ENCODE measurements around the gene UPP2.

Gene UPP2

GRCh38 chr2:158101384-158101926 lies at the start of gene UPP2:
Gene UPP2 (plus strand): TSS chr2:158101876. CDS start chr2:158102064, 188 bp downstream.
- no peak for DNase-seq

DNA sequence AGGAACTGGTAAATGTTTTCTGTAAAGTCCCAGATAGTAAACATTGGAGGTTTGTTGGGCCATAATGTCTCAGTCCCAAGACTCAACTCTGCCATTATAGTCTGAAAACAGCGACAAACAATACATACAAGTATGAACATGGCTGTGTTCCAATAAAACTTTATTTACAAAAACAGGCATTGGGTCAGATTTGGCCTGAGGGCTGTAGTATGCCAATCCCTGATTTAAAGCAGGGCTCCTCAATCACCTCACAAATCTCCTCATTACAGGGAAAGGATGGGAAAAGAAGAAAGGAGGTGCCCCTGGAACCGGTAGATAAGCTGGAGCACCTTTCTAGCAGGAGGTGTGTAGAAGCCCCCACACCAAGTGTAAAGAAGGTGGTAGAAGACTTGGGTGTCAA lies 48.9 kb upstream of the UPP2 start:
- no peak for DNase-seq

- DNase-seq, result no peak
Observed at GRCh38 chr2:158056875-158057274, 44.8 kb upstream of the UPP2 start.

DNA sequence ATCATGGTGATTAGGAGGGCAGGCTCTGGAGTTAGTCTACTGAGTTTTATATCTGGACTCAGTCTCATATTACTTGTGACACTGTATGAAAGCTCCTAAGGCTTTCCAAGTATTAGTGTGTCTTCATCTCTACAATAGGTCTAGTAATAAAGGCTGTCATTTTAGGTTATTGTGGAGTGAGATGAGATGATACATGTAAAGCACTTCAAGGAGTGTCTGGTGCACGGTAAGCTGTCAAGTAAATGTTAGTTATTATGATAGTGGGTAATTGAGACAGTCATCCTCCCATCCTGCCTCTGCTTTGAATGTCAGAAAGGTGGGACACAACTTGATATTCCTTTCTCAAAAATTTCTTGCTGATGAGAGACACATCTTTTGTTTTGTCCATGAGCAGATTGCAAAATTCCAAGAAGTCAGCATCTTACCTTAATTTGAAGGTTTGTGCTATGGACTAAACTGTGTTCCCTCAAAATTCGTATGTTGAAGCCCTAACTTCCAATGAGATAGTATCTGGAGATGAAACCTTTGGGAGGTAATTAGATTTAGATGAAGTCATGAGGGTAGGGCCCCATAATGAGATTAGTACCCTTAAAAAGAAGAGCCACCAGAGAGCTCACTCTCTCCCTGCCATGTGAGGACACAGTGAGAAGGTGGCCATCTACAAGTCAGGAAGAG lies 41.4 kb upstream of the UPP2 start:
- DNase-seq, result no peak

DNA sequence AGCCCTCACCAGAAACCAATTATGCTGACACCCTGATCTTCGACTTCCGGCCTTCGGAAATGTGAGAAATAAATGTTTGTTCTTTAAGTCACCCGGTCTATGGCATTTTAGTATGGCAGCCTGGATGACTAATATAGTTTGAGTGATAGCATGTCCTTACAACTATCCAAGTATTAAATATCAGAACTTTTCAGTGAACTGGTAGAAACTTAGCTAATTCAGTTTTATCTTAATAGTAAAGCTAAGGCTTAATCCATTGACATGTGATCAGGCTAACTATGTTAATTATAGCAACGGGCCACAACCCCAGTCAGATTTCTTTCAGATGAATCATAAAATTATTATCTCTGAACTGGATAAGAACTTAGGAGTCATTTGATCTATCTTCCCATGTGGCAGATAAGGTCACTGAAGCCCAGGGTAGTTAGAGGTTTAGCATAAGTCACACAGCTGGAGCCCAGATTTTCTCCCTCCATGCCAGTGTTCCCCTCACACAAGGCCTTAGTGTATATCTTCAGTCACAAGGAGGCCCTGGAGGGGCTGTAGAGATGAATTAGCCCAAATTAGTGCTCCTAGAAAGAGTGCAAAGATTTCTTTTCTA lies 40.7 kb upstream of the UPP2 start:
- DNase-seq, result no peak

GRCh38 chr2:158061763-158062162 lies 39.9 kb upstream of the UPP2 start:
- no peak for DNase-seq

GRCh38 chr2:158066046-158066713 lies 35.5 kb upstream of the UPP2 start:
- no peak for DNase-seq

DNA sequence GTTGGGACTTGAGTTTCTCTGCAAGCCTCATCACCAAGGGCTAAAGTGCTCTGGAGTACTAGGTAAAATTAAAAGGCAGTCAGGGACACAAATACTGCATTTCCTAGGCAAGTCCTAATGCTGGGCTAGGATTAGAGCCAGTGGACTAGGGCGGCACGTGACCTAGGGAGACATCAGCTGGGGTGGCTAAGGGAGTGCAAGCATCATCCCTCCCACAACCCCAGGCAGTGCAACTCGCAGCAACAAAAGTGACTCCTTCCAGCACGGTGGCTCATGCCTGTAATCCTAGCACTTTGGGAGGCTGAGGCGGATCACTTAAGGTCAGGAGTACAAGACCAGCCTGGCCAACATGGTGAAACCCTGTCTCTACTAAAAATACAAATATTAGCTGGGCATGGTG lies 30.7 kb upstream of the UPP2 start:
- no peak for DNase-seq

GRCh38 chr2:158072361-158072760 lies 29.3 kb upstream of the UPP2 start:
- no peak for DNase-seq

GRCh38 chr2:158079672-158080071 lies 22.0 kb upstream of the UPP2 start:
- no peak for DNase-seq

- no peak for DNase-seq
Observed at GRCh38 chr2:158088093-158088492, 13.6 kb upstream of the UPP2 start.

- DNase-seq, result no peak
Observed at GRCh38 chr2:158089322-158089721, 12.4 kb upstream of the UPP2 start.

- no peak for DNase-seq
Observed at GRCh38 chr2:158091647-158092046, 10.0 kb upstream of the UPP2 start.

GRCh38 chr2:158094487-158095092 lies 7.1 kb upstream of the UPP2 start:
- DNase-seq, result no peak

- no peak for DNase-seq
Observed at GRCh38 chr2:158095269-158095668, 6.4 kb upstream of the UPP2 start.

DNA sequence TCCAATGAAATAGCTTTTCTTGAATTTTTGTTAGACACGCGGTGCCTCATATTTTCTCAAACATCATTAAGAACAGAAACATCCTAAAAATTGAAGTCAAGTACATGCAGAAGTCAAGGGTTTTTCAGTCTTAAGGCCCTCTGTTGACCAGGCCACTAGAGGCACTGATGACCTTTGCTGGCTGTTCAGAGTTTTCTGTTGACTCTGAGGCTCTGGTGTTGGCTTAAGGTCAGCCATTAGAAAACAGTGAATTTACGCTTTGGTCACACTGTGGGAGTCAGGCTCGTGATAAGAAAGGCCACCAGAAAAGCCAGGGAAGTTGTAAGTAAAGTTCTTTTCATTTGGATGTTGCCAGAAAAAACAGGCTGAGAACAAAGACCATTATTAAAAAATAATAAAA lies 5.8 kb upstream of the UPP2 start:
- no peak for DNase-seq

DNA sequence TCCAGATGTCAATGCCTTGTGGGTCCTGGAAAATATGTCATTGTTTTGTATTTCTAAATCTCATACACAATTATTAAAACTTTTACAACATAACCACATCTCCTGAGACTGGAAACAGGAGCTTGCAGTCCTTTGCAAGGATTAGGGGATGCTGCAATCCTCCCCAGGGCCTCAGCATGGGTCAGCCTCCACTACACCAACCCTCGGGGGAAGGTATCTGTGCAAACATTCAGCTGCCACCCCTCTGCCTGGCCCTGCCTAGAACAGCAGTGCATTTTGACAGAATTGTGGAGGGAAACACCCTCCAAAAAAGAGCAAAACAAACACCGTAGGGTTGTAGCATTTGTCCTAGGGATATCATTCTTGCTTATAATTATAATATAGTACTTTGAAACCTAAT lies 4.2 kb upstream of the UPP2 start:
- no peak for DNase-seq

DNA sequence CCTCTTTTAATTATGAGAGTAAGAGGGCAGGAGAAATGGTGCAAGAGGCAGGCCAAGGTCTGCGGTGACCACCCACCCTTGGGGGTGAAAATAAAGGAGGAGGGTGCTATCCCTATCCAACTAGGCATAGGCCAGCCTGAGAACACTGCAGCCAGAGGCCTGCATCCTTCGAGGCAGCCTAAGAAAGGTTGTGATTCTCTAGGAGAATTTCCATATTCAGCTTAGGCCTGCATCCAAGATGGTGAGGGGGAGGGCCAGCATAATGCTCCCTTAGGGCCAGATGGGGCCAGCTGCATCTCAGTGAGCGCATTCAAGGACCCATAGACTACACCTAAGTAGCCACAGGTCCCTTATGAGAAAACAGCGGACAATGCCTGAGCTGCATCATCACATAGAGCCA lies 3.5 kb upstream of the UPP2 start:
- no peak for DNase-seq

- DNase-seq, result no peak
Observed at GRCh38 chr2:158099716-158100115, 2.0 kb upstream of the UPP2 start.

- DNase-seq, result no peak
Observed at GRCh38 chr2:158100411-158100810, 1.3 kb upstream of the UPP2 start.

DNA sequence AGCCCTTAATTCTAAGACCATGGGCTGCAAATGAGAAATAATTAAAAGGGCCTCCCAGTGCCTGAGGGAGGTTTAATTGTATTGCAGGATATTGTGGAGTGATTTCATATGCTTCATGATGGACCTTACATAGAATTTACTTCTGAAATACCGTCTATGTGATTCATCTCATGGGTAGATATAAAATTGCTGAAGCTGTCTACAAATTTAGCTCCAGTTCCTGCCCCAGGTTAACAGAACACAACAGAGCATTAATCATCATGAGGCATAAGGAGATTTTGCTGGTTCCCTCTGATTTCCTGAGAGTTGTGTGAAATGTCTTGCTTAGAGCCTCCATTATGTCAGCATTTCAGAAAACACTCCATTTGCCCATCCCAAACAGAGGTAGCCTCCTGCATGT lies 770 bp downstream of the UPP2 start:
- DNase-seq, result no peak

DNA sequence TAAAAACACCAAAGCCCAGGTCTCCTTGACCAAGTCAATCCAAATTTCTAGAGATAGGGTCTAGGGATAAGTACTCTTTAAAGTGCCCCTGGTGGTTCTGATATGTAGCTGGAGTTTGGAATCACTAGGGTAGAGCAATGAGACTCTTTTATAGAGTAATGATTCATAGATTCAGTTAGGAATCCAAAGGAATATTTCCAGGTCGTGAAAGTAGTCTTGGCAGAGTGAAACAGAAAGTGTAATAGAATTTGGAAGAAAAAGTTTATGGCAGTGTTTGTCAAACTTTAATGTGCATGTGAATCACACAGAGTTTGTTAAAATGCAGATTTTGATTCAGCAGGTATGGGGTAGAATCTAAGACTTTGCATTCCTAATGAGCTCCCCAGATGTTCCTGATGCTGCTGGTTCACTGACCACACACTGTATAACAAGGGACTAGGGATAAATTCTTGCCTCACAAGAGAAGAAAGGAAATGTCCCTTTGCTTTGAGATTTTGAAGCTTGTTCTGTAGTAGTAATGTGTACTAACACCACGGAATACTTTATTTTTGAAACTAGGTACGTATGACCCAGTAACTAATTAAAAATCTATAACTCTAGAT lies 1.8 kb downstream of the UPP2 start:
- DNase-seq, result no peak

- no peak for DNase-seq
Observed at GRCh38 chr2:158104903-158105302, 3.2 kb downstream of the UPP2 start.

All from CD4-positive, alpha-beta T cell treated with Interleukin-10 for 1 hour (primary cell).